GM18498 (cell line): ENCODE data around the gene DMRTC2.

Source experiments
- ATAC-seq: cut with Tn5 transposase; IDR thresholded peaks from one replicate; pipeline ENCODE4 v1.9.1; 2021; ENCODE audit warnings: mild to moderate bottlenecking, moderate library complexity; ENCODE audit not compliant: unreplicated experiment

Gene DMRTC2

DNA sequence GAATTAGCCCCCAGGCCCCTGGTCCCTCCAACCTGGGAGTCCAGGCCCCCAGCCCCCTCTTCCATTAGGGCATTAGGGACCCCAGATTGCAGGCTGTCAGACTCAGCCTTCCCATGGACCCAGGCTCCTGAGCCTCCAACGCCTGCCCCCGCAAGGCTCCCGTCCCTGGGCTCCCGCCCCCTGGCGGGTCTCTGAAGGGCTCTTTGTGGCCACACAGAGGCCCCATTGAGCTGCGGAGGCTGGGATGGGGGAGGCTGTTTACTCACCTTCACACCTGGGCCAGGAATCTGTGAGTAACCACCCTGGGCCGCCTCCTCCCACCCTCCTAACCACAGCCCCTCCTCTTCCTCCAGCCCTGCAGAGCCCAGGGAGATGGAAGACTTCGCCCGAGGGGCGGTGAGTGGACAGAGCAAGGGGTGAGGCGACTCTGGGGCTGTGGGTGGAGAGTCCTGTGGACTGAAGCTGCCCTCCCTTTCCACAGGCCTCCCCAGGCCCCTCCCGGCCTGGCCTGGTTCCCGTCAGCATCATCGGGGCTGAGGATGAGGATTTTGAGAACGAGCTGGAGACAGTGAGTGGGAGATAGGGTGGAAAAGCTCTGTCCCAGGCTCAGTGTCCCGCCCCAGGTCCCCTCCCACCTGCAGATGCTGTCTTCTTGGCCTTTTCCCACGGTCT, 43.0 kb downstream of the DMRTC2 start:
- ATAC-seq = no peak

DNA sequence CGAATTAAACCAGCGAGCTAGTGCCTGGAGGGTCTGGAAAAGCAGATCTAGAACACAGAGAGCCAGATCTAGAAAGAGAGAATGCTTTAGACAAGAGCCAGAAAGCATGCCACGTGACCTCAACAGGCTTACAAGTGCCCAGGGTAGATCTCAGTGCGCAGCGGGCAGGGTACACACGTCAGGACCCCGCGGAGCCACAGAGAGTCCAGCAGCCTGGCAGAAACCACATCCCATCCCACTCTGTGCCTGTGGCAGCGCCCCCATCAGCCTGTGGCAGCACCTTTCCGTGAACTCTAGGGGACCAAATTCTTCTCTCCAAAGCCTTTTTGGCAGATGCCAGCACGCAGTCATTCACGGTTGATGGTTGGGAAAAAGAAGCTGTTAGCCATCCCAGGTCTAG, 44.1 kb downstream of the DMRTC2 start:
- no peak for ATAC-seq

DNA sequence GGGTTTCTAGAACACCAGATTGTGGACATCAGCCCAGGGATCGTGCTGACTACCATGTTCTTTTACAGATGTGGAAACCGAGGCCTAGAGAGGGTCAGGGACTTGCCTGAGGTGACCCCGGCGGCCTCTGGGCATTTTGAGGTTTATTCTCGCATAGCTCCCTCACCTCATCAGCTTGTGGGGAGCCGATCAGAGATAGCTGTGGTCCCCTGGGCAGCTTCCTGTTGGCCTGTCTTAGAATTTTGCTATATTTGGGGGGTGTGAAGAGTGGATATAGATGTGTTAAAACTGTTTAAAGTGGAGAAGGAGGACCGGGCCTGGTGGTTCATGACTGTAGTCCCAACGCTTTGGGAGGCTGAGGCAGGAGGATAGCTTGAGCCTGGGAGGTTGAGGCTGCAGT, 45.1 kb downstream of the DMRTC2 start:
- ATAC-seq = no peak

DNA sequence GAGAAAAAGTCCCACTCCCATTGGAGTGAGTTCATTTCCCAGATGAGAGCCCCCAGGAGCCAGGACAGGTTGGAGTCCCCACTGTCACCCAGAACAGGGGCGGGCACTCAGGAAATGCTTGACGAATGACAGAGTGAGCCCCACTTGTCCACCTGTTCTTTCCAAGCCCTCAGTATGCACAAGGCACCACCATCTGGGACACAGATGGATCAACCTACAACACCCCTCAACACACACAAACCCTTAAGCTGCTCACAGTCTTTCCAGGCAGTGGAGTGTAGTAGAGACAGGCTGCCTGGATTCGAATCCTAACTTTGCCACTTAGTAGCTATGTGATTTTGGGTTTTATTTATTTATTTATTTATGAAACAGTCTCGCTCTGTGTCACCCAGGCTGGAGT, 46.1 kb downstream of the DMRTC2 start:
- ATAC-seq = no peak

DNA sequence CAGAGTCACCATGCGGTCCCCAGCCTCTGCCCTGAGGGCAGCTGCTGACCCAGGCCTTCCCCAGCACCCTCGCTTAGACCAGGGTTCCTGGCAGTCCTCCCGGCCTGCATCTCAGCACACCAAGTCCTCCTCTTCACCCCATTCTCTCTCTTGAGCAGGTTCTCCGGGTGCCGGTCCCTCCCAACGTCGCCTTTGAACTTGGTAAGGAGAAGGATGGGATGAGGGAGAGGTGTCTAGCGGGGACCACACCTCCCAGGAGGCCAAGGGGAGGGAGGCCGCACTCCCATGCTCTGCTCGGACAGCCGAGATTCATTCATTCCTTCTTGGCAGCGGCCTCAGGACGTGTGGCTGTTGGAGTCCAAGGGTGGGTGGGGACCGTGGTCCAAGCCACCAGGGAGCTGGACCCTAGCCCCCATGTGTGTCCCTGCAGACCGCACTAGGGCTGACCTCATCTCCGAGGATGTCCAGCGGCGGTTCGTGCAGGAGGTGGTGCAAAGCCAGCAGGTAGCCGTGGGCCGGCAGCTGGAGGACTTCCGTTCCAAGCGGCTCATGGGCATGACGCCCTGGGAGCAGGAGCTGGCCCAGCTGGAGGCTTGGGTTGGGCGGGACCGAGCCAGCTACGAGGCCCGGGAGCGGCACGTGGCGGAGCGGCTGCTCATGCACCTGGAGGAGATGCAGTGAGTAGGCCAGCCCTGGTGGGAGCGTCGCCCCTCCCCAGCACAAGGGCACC, 47.5 kb downstream of the DMRTC2 start:
- no peak for ATAC-seq

DNA sequence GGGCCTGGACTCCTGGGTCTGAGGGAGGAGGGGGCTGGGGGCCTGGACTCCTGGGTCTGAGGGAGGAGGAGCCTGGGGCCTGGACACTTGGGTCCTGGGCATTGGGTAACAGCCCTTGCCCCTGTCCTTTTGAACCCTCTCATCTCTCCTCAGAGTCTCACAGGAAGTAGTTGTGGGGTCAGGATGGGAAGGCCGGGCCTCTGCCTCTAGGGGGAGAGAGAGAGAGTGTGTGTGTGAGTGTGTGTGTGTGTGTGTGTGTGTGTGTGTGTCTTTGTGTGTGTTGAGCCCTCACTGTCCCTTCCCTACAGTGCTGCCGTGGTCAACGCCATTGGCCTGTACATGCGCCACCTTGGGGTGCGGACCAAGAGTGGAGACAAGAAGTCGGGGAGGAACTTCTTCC, 49.1 kb downstream of the DMRTC2 start:
- ATAC-seq = no peak

DNA sequence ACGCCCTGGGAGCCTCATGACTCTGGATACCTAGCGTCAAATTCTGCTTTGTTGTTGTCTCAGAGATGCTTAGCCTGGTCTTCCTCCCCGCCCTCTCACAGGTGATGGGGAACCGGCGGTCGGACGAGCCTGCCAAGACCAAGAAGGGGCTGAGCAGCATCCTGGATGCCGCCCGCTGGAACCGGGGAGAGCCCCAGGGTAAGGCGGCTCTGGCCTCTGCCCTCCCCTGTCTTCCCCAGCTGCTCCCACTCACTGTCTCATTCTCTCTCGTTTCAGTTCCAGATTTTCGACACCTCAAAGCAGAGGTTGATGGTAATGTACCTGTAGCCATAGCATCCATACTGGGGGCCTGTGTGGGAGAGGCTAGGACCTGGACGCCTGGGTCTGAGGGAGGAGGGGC, 49.5 kb downstream of the DMRTC2 start:
- ATAC-seq = no peak

DNA sequence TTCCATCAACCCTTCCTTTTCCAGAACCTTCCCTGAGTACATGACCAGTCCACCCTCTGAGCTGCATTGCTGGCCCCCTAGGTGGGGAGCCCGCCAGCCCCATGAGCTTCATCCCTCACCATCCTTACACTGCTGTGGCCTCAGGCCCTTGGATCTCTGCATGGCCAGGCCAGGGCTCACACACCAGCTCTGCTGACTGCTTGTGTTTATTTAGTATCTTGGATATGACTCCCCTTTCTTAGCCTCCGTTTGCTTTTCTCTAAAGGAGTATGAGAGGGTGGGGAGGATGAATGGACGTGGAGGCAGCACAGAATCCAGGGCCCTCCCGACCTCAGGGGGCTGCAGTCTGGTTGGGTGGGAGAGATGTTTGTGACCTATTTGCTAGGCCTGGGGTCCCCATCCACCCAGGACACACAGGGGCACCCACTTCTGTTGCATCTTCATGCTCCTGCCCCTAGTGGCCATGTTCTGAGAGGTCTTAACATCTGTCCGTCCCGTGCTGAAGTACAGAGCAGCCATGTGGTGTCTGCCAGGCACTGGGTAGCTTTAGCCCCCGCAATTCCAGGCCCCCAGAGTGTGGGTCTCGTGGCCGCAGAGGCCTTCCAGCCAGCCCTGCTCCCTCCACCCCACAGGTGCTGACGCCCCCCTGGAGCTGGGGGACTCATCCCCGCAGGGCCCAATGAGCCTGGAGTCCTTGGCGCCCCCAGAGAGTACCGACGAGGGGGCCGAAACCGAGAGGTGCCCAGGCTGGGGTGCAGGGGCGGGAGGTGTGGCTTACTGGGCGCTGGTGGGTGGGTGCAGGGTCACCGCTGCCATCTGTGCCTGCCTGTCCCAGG, 51.1 kb downstream of the DMRTC2 start:
- no peak for ATAC-seq

DNA sequence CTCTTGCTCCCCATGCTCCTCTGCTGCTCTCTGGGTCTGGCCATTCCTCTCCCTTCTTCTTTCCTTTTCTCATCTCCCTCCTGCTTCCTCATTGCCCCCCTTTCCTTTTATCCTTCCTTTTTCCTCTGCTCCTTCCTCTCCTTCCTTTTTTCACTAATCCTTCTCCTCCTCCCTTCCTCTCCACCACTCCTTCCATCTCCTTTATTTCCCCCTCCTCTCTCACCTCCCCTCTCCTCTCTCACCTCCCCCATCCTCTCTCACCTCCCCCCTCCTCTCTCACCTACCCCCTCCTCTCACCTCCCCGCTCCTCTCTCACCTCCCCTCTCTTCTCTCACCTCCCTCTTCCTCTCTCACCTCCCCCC, 51.7 kb downstream of the DMRTC2 start:
- ATAC-seq = no peak

DNA sequence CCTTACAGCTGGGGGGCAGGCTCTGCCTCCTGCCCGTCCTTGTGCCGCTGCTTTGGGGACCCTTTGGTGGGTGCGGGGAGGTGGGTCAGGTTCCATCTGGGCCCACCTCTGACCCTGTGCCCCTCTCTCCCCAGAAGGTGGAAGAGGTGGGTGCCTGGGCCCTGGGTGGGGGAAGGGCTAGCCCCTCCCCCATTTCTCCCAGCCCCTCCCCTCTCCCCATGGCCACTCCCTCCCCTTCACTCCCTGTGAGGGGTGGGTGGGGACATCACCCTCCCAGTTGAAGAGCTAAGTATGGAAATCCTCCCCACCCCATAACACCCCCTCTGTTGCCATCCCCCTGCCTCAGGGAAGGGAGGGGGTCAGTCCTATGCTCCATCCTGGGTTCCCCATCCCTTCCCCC, 52.3 kb downstream of the DMRTC2 start:
- no peak for ATAC-seq

DNA sequence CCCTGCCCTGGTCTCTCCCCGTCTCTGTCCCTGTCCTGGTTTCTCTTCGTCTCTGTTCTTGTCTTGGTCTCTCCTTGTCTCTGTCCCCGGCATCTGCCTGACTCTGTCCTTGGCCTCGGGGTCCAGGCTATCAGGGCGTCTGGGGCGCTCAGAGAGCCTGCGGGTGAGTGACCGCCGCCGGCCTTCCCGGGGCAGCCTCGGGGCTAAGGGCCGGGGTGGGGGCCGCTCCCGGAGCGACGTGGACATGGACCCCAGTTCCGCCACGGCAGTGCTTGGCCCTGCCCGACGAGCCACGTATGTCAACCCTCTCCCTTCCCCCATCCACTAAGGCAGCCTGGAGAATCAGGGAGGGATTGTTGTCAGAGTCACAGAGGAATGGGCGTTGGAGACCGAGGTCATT, 53.0 kb downstream of the DMRTC2 start:
- ATAC-seq = no peak

DNA sequence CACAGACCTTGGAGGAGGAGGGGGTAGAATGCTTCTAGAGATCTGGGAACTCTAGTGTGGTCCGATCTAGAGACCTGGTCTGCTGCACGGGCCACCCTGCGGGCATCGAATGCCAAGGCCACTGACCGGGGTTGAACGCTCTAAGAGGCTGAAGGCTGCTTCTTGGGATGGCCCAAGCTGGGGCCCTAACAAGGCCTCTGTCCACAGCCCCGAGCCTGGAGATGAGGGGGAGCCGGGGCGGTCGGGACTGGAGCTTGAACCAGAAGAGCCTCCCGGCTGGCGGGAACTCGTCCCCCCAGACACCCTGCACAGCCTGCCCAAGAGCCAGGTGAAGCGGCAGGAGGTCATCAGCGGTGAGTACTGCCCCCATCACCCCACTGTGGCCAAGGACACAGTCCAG, 53.4 kb downstream of the DMRTC2 start:
- no peak for ATAC-seq
